UCSD-AML1 (cell line): ENCODE results near the gene GMPPB.
"Not testable (repeated sequence)": the region's sequence is repeated elsewhere in the genome, so short reads cannot be mapped to it uniquely, and the experiment has no call there.

Source experiments
- DNase-seq: peaks from one replicate; lab custom pipeline; 2025; ENCODE audit not compliant: unreplicated experiment; lab: John Stamatoyannopoulos, UW

GMPPB gene

DNA sequence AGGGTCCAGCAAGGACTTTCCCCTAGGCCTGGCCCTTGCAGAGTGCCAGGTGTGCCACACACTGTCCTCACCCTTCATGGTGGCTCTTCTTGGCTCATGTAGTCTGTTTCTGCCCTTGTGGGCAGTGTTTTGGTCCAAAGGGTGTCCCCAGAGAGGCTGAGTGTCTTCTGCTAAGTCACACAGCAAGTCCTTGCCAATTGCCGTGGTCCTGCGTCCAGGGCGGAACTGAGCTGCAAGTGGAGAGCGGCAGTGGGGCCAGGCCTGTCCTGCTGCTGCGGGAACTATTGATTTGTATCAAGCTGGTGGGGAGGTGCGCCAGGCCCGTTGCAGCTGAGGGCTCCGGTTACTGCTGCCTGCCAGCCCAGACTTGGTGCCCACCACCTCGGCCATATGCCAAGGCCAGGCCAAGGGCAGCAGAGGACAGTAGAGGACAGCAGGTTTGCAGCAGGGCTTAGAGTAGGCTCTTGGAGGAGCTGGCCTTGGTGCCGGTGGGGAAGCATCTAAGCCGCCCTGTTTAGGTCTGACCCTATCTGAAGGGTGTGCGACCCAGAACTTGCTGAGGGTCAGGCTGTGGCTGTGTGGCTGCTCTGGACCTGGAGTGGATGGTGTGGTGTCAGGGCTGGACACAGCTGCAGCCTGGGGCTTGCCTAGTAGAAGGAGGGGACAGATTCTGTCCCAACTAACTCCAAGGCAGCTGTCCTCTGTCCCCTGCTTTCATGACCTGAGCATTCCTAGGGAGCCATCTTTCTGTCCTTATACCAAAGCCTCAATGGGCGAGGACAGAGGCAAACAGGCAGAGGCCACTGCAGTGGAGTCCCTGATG lies 8.8 kb downstream of the GMPPB start:
- no peak for DNase-seq

DNA sequence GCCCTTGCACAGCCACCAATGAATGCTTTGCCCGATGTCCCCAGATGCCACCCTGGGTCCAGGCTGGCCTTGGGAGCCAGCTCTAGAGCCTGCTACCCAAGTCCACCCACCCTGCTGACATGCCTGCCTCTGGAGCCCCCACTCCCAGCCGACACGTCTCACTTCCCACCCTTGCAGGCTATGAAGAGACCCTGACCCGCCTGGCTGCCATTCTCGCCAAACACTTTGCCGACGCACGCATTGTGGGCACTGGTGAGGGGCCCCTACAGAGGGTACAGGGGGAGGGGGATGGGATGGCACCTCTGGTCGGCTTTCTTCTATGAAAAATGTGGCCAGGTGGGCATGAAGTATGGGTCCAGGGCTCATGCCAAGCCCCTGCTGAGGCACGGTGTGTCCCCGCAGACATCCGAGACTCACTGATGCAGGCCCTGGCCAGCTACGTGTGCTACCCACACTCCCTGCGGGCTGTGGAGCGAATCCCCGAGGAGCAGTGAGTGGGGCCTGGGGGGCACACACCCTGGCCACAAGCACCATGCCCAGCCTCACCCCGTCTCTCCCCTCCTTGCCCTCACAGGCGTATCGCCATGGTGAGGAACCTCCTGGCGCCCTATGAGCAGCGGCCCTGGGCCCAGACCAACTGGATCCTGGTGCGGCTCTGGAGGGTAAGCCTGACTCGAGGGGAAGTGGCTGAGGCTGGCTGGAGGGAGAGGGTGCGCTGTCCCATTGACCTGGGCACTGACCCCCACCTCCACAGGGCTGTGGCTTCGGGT lies 10.2 kb downstream of the GMPPB start:
- no peak for DNase-seq

DNA sequence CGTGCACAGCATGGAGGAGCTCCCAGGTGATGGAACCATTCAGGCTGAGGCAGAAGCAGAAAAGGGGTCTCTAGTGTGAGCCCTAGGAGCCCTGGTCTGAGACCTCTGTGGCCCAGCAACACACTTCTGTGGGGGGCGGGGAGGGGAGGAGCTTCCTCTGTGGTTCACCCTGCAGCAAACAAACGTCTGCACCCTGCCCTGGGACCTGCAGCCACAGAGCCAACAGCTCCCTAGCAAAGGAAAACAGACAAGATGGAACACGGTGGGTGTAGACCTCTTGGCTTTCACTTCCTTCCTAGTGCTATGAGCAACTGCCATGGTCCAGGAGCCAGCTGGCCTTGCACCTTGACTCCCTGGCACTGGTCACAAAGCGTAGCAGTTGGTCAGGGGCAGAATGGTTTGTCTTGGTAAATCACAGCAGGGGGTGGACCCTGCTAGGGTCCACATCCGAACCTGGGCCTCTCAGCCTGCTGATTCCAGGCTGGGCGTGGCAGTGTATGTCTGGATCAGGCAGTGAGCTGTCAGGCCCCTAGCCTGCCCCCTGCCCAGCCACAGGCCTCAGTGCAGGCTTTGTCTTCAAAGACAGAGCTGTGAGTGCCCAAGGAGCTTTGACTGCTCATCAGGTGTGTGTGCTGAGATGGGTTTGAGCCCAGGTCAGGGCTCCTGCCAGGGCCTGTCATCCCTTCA lies 11.0 kb downstream of the GMPPB start:
- DNase-seq, result no peak

DNA sequence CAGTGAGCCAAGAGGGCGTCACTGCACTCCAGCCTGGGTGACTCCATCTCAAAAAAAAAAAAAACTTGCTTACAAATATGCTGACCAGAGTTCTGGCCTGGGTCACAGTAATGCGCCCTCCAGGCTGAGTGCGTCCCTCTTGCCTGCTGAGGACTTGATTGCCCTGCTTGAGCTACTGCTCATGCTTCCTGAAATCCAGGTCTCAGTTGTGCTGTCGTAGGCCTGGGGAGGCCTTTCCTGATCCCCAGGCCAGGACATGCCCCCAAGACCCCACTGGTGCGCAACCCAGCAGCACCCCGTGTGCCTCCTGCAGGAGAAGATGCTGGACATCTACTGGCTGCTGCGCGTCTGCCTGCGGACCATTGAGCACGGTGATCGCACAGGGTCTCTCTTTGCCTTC lies 11.6 kb downstream of the GMPPB start:
- DNase-seq, result no peak

DNA sequence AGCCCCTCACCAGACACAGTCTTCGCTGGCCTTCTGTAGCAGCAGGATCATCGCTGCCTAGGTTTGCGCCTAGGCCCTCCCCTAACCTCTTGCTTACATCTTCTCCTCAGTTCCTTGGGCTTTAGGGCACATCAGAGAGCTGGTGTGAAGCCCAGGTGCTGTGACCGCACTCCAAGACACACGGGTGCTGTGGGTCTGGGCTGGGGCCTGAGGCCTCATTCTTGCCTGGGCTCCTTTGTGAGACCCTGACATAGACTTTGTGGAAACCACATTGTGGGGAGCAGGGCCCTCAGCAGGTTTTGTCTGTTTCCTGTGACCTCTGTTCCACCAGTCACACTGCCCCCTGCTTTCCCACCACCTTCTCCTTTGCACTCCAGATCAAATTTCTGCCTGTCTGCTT lies 12.3 kb downstream of the GMPPB start:
- no peak for DNase-seq

DNA sequence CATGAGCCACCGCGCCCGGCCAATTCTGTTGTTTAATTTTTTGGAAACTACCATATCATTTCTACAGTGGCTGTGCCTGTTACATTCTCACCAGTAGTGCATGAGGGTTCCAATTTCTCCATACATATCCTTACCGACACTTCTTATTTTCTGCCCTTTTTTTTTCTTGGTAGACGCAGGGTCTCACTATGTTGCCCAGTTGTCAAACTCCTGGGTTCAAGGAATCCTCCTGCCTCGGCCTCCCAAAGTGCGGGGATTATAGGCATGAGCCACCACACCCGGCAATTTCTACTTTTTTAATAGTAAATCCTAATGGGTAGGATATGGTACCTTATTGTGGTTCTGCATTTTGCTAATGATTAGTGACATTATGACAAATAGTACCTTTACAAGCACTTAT lies 13.9 kb downstream of the GMPPB start:
- DNase-seq, result no peak

DNA sequence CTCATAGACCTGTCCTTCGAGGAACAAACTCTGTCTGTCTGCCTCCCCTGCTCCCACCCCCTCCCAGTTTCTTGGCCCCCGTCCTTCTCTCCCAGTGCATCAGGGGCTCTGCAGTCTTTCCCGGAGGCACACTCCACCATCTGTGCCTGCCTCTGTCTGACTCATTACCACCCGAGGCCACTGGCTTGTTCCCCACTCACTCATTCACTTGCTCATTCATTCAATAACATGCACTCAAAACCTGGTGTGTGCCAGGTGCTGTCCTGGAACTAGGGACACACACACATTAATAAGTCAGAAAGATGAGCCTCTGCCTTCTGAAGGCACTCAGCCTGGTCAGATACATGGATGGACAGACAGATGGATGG lies 16.7 kb downstream of the GMPPB start:
- DNase-seq, result no peak

DNA sequence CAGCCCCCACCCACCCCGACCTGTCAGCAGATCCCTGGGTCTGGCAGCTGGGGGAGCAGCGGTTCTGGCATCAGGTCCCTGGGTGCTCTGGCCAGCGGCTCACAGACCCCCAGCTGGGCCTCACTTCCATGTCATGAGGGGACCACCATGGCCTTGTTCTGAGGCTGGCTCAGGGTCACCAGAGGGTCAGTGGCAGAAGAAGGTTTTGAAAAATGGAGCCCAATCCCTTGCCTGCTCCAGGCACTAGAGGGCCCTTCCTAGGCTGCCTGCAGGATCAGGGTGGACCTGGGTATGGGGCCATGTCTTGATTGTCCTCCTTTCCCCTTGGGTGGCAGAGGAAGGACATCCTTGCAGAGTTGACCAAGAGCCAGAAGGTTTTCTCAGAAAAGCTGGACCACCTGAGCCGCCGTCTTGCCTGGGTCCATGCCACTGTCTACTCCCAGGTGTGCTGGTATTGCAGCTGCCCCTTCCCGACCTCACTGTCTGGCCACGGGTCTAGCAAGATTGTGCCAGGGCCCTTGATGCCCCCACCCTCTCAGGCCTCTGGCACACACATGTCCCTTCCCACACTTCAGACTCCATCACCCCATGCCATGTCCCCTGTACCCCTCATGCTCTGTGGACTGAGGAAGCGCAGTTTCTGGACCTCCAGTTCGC lies 17.2 kb downstream of the GMPPB start:
- no peak for DNase-seq

DNA sequence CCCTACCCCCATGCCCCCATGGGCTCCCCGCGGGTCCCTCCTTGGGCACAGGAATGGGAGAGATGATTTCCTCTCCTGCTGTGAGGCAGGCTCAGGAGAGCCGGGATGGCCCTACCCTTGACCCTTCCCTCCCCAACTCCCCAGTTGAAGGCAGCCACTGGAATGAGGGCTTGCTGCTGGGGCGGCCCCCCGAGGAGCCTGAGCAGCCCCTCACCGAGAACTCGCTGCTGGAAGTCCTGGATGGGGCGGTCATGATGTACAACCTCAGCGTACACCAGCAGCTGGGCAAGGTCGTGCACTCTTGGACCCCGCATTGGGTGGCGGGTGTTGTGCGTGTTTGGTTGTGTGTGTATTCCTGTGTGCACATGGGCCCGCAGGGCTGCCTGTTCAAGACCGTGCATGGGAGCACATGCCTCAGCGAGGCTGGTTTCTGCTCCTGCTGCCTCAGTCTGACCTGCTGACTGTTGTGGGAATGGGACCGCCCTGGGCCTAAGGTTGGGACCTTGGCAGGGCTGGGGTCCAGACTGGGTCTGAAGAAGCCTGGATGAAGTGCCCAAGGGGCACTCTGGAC lies 18.3 kb downstream of the GMPPB start:
- no peak for DNase-seq

DNA sequence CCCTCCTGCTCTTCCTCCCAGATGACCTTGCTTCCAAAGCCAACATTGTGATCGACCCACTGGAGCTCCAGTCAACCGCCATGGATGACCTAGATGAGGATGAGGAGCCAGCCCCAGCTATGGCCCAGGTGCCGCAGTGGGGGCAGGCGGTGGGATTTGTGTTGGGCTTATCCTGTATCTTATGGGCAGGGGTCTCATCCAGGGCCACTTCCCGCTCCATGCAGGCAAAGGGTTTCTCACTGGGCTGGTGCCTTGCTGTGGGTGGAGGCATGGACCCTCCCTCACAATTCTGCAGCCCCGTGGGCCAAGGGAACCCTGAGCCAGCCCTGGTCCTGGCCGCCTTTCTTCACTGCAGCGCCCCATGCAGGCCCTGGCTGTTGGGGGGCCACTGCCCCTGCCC lies 19.1 kb downstream of the GMPPB start:
- no peak for DNase-seq

DNA sequence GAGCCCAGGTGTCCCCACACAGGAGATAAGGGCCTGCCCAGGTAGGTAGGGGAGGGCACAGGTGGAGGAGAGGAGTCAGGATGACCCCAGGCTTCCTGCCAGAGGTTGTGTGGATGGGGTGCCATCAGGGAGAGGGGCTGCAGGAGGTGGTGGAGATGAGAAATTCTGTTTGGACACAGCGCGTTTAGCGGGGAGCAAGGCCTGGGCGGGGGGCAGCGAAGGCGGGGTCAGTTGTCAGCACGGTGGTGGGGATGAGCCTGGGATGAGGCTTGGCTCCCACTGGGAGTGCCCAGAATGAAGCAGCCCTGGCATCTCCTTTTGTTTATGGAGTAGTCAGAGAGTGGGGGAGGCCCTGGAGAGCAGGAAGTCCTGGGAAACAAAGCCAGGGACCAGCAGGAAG lies 19.8 kb downstream of the GMPPB start:
- DNase-seq, result no peak

DNA sequence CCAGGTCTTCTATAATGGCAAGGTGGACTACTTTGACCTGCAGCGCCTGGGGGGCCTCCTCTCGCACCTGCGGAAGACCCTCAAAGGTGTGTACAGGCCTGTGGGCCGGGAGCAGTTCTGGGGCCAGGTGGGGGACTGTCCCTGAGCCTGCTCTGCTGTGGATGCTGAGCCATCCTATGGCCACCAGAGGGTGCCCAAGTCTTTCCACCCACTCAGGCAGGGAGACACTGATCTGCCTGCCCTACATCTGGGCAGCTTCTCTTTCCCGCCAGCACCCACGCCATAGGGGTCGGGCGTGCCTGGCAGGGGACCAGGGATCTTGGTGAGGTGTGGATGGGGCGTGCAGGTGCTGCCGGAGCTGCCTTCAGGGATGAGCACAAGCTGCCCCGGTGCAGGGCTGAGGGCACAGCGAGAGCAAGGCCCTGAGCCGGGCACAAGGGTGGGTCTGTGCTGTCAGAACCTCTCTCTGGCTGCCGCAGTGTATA lies 20.3 kb downstream of the GMPPB start:
- peak; percentile 59 for DNase-seq

DNA sequence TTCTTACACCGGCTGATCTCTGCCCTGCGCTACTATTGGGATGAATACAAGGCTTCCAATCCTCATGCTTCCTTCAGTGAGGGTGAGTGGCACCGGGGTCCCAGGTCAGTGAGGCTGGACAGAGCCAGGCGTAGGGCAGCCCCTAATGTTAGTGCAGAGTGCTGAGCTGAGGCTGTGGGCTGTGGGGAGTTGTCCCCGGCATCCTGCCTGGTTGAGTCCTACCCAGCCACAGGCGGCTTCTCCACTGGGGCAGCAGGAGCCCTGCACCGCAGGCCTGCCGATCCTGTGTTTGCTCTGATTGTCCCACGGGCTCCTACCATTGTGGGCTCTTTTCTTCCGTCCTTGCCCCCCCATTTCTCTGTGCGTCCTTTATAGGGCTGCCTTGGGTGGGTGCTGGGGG lies 21.1 kb downstream of the GMPPB start:
- no peak for DNase-seq

DNA sequence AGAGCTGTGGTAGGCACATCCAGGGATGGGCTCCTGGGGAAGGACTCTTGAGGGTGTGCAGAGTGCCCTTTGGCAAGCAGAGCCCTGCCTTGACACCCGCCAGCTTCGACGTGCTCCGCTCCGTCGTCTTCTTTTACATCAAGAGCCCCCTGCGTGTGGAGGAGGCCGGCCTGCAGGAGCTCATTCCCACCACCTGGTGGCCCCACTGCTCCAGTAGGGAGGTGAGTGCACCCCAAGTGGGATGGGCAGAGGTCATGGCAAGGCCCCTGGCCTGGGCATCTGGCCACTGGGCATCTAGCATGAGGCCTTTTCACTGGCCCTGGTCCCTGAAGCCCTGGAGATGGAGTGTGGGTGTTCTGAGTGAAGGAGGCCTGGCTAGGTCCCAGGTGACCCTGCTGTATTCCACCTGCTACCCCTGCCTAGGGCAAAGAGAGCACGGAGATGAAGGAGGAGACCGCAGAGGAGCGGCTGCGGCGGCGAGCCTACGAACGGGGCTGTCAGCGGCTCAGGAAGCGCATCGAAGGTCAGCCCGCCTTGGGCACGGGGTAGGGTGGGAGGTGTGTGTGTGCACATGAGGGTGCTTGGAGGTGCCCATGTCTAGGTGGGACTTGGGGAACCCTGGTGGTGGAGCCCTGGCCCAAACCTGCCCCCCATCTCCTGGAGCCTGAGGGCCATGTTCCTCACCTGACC lies 22.2 kb downstream of the GMPPB start:
- DNase-seq, result no peak

DNA sequence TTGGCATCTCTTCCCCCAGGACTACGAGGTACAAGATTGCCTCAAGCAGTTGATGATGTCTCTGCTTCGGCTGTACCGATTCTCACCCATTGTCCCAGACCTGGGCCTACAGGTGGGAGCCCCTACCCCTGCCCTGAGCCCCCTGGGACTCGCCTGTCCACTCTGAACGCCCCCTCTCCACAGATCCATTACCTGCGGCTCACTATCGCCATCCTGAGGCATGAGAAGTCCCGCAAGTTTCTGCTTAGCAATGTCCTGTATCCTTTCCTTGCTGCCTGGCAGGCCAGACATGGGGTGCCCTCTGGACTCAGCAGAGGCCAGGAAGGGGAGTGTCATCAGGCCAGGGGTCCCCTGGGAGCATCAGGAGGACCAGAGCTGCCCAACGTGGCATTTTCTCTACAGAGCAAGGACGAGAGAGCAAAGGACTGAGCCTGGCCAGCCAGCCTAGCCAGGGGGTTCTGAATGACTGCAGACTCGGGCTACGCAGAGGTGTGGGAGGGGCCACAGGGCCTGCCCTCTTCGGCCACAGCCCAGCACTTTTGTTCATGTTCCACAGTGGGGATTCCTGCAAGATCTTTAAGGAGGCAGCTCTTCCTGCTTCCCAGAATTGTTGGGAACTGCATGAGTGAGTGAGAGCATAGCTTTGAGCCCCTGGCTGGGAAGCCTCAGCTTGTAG lies 23.2 kb downstream of the GMPPB start:
- no peak for DNase-seq

DNA sequence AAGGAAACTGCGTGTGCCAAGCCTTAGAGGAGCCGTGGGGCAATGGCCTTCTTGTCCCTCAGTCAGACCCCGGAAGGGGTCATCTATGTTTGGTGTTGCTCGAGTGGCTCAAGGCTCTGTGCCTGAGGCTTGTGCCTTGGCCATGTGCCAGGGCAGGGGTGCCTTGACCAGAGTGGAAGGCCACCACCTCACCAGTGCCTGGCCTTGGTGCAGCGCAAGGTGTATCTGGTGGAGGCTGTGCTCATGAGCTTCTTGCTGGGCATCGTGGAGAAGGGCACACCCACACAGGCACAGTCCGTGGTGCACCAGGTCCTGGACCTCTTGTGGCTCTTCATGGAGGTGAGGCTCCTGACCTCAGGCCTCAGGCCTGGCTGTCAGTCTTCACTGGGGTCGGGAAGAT lies 23.7 kb downstream of the GMPPB start:
- DNase-seq, result no peak

DNA sequence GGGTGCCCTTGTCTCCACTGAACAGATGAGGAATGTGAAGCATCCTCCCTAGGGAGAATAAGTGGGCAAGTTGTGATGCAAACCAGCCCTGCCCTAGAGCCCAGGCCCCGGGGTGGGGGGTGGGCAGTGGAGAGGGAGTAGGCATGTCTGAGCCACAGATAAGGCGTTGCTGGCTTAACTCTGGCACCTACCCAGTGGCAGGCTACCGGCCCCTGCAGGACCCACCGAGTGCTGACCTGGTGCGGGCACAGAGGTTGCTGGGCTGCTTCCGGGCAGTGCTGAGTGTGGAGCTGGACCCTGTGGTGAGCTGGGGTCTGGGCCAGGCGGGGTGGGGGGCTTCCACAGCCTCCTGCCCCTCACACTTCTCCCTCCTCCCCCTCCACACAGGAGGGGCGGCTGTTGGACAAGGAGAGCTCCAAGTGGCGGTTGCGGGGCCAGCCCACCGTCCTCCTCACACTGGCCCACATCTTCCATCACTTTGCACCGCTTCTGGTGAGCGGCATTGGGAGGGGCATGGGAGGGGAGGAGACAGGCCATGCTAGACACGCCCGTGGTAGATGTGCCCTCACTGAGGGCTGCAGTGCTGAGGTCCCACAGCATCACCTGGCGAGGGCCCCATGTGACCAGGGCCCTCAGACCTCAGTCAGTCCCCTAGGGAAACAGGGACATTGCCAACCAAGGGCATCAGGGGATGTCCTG lies 24.3 kb downstream of the GMPPB start:
- DNase-seq, result no peak

DNA sequence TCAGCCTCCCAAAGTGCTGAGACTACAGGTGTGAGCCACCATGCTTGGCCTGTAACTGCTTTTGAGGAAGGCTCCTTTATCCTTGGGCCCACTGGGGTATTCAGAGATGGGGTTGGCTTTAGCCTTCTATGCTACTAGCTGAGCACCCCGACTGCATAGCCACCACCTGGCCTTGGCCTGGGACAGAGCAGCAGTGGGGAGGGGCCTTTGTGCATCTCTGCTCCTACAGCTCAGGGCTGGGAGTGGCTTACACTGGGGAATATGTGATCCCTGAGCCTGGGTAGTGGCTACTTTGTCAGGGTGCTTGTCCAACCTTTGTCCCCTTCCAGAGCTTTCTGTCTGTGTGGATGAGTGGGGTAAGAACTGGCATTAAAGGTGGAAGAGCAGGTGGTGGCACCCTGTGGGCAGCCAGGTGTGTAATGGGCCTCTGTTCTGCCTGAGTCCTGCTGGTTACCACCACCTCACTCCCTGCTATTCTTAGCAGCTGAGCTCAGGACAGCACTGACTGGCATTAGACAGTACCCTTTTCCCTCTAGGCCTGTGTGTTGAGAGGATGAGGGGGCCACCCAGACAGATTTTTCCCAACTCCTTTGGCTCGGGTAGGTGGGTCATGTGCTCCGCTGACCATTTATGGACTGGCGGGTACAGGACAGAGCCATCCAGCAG lies 28.3 kb downstream of the GMPPB start:
- not testable (repeated sequence) for DNase-seq
